Fibroblast of lung (primary cell): ENCODE results near the gene ITPKB. TPM values are rescaled to one million over a fixed set of nuclear protein-coding genes. Genes with fewer than 3 reads are reported as not detected.

Source experiments
- DNase-seq, 2 donors: peaks; one replicate each; pipeline versions ENCODE4 v3.0.0 to v3.0.0-alpha.2; 2010; ENCODE audit warnings: low read depth in 2 of 2
- H2AFZ ChIP-seq: 2 replicates; pipeline ENCODE4 v1.5.1; 2012; ENCODE audit warnings: low read length, control low read depth, inconsistent platforms
- H3K27ac ChIP-seq: 2 replicates; pipeline ENCODE4 v1.5.1; 2011; ENCODE audit warnings: low read length, control low read depth; ENCODE audit not compliant: insufficient read depth
- H3K27me3 ChIP-seq: 2 replicates; pipeline ENCODE4 v1.5.1; 2011; ENCODE audit warnings: mild to moderate bottlenecking, low read length; ENCODE audit not compliant: control insufficient read depth, insufficient read depth
- H3K36me3 ChIP-seq: 2 replicates; pipeline ENCODE4 v1.5.1; 2011; ENCODE audit warnings: low read length; ENCODE audit not compliant: control insufficient read depth, insufficient read depth
- H3K4me1 ChIP-seq: 2 replicates; pipeline ENCODE4 v1.5.1; 2011; ENCODE audit warnings: low read length; ENCODE audit not compliant: control insufficient read depth, insufficient read depth; ENCODE audit errors: extremely low read depth
- H3K4me2 ChIP-seq: 2 replicates; pipeline ENCODE4 v1.5.1; 2011; ENCODE audit warnings: low read length, control low read depth; ENCODE audit not compliant: insufficient read depth; ENCODE audit errors: extremely low read depth
- H3K4me3 ChIP-seq, 4 experiments: fragments of 200-600 bp in 1 of 4; sonication (generic) in 1 of 4; replicated peaks in 1 of 4; 2 replicates each; pipeline ENCODE4 v1.5.1; 2011 to 2016; ENCODE audit warnings: low read length in 4 of 4, low read depth in 3 of 4, mild to moderate bottlenecking in 3 of 4, control low read depth in 2 of 4, inconsistent platforms in 1 of 4, mixed read lengths in 1 of 4; ENCODE audit not compliant: insufficient read depth in 1 of 4; ENCODE audit errors: control extremely low read depth in 1 of 4
- H3K79me2 ChIP-seq: 2 replicates; pipeline ENCODE4 v1.5.1; 2012; ENCODE audit warnings: mild to moderate bottlenecking, low read length, inconsistent platforms; ENCODE audit not compliant: control insufficient read depth, insufficient read depth
- H3K9ac ChIP-seq: 2 replicates; pipeline ENCODE4 v1.5.1; 2011; ENCODE audit warnings: mild to moderate bottlenecking, low read length, control low read depth; ENCODE audit not compliant: insufficient read depth
- H3K9me3 ChIP-seq: 2 replicates; pipeline ENCODE4 v1.5.1; 2012; ENCODE audit warnings: low read depth, low read length; ENCODE audit not compliant: control insufficient read depth, insufficient read depth
- H4K20me1 ChIP-seq: 2 replicates; pipeline ENCODE4 v1.5.1; 2011; ENCODE audit warnings: low read length; ENCODE audit not compliant: control insufficient read depth, insufficient read depth; ENCODE audit errors: extremely low read depth
- CTCF ChIP-seq, 2 donors: IDR thresholded peaks in 1 of 2; conservative IDR thresholded peaks in 1 of 2; 1 replicate in 1 of 2; 2 replicates in 1 of 2; pipeline ENCODE4 v1.5.1; 2011 to 2012; ENCODE audit warnings: low read length in 2 of 2, control low read depth in 1 of 2, inconsistent platforms in 1 of 2, low read depth in 1 of 2, mild to moderate bottlenecking in 1 of 2
- EZH2 ChIP-seq: IDR thresholded peaks from 2 replicates; pipeline ENCODE4 v1.5.1; 2012; ENCODE audit warnings: low read length, control low read depth, mild to moderate bottlenecking; ENCODE audit errors: missing control alignments
- polyA plus RNA-seq, 2 donors: library from polyadenylated mRNA; depleted of rRNA in 1 of 2; stranded (reverse) in 1 of 2; unstranded in 1 of 2; fragments of >200 nt; gene quantifications; 2 replicates each; pipeline ENCODE4 v1.2.1, GENCODE V29; 2011 to 2012; ENCODE audit warnings: missing spikeins in 1 of 2
- total RNA-seq: library from RNA; depleted of rRNA; stranded (reverse); fragments of >200 nt; gene quantifications from 2 replicates; pipeline ENCODE4 v1.2.1, GENCODE V29; 2014

Gene ITPKB
- total and polyA plus RNA-seq, 2 donors (not counting 1 experiment from before 2014, with no cell fraction given), result 10.2 to 32.4 TPM

GRCh38 chr1:226743259-226743658, 4.2 kb upstream of the ITPKB start:
- no peaks in the 10 kb centered on the region for H3K36me3 ChIP-seq
- H2AFZ ChIP-seq, result no peak overlapping the region
- no peak overlapping the region for H3K4me2 ChIP-seq
- H3K79me2 ChIP-seq, result no peaks in the 10 kb centered on the region
- H3K27me3 ChIP-seq, result peaks cover 2% of the 10 kb centered on the region
- H3K9ac ChIP-seq, result no peak overlapping the region
- no peaks in the 10 kb centered on the region for H3K9me3 ChIP-seq
- no peak overlapping the region for H3K4me3 ChIP-seq
- TF ChIP-seq EZH2 (no peak), CTCF (conservative IDR thresholded peaks at IDR 0.05 in 1 of 2, IDR thresholded peaks at IDR 0.05 in 1 of 2; ENCODE audit: low read depth in 1 of 2, low read length in 2 of 2) (no peak)
- no peaks in the 10 kb centered on the region for H3K4me1 ChIP-seq
- H4K20me1 ChIP-seq, result no peaks in the 10 kb centered on the region
- DNase-seq, result no peak
- H3K27ac ChIP-seq, result no peak overlapping the region

GRCh38 chr1:226741009-226741408, 1.9 kb upstream of the ITPKB start:
- TF ChIP-seq CTCF (conservative IDR thresholded peaks at IDR 0.05 in 1 of 2, IDR thresholded peaks at IDR 0.05 in 1 of 2; ENCODE audit: low read depth in 1 of 2, low read length in 2 of 2), result no peak
- TF ChIP-seq EZH2, result no peak
- DNase-seq, result no peak
- peaks cover 6% of the 10 kb centered on the region for H3K79me2 ChIP-seq
- no peaks in the 10 kb centered on the region for H3K27me3 ChIP-seq
- H3K4me1 ChIP-seq, result no peaks in the 10 kb centered on the region
- no peak overlapping the region for H3K27ac ChIP-seq
- H3K9ac ChIP-seq, result no peak overlapping the region
- H3K4me2 ChIP-seq, result no peak overlapping the region
- no peak overlapping the region for H2AFZ ChIP-seq
- peaks cover 3% of the 10 kb centered on the region for H3K36me3 ChIP-seq
- H4K20me1 ChIP-seq, result no peaks in the 10 kb centered on the region
- H3K9me3 ChIP-seq, result no peaks in the 10 kb centered on the region
- H3K4me3 ChIP-seq, result no peak overlapping the region

GRCh38 chr1:226739696-226740065, 599 bp upstream of the ITPKB start:
- H2AFZ ChIP-seq, result peak overlapping the region; percentile 3
- peaks cover 2% of the 10 kb centered on the region for H4K20me1 ChIP-seq
- H3K36me3 ChIP-seq, result peaks cover 9% of the 10 kb centered on the region
- H3K9me3 ChIP-seq, result no peaks in the 10 kb centered on the region
- no peaks in the 10 kb centered on the region for H3K27me3 ChIP-seq
- no peaks in the 10 kb centered on the region for H3K4me1 ChIP-seq
- TF ChIP-seq CTCF (conservative IDR thresholded peaks at IDR 0.05 in 1 of 2, IDR thresholded peaks at IDR 0.05 in 1 of 2; ENCODE audit: low read depth in 1 of 2, low read length in 2 of 2) (no peak), EZH2 (no peak)
- H3K9ac ChIP-seq, result no peak overlapping the region
- H3K79me2 ChIP-seq, result peaks cover 6% of the 10 kb centered on the region
- H3K27ac ChIP-seq, result no peak overlapping the region
- DNase-seq, result no peak
- no peak overlapping the region for H3K4me2 ChIP-seq
- H3K4me3 ChIP-seq, result peak overlapping the region in 2 of 4 experiments; percentile 87 to 98
